ENCODE results near the gene RNF144A. TPM values are rescaled to one million over a fixed set of nuclear protein-coding genes. Genes with fewer than 3 reads are reported as not detected.

RNF144A gene
- total and polyA plus RNA-seq, 2 of the 13 experiments (the other 11 are each of a cell fraction or from before 2014, with no cell fraction given) = 13.9 to 16.5 TPM

DNA sequence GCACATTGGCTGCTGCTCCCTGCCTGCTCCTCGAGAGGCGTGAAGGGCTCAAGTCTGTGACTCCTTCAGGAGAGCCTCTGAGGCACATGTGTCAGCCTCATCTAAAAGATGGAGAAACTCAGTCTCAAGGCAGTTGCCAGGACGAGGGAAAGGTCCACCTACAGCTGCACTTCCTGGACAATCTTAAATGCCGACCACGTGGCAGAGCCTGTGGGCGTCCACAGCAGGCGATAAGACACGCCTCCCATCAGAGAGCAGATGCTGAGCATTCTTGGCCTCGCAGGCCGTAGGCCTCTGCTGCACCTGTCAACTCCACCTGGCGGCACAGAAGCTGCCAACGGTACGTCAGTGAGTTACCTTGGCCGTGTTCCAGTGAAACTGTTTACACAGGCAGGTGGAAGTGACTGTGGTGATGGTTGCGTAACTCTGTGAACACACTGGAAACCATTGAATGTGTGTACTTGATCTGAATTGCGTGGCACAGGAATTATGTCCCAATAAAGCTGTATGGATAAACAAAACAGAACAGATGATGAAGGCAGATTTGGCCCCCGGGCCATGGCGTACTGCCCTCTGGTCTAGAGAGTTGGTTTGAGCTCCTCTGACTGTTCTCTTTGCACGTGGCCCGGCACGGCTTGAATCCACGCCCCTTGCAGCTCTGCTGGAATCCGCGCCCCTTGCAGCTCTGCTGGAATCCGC is 114.5 kb downstream of the RNF144A start (continued):
- TF ChIP-seq MYC (CRISPR knock-in tag; IDR thresholded peaks at IDR 0.05; ENCODE audit: borderline replicate concordance) (peak; percentile 77), NFE2L2 (IDR thresholded peaks at IDR 0.05; ENCODE audit: low read length) (no peak), ZFX (CRISPR knock-in tag; IDR thresholded peaks at IDR 0.05; ENCODE audit: low read depth) (peak; percentile 91), JUNB (CRISPR knock-in tag; IDR thresholded peaks at IDR 0.05; ENCODE audit: borderline replicate concordance) (peak; percentile 78; the same call in 1 of the 2 replicates), FOXC1 (CRISPR knock-in tag; IDR thresholded peaks at IDR 0.05; ENCODE audit: borderline replicate concordance) (no peak; the same call in 1 of the 2 replicates), ZNF558 (CRISPR knock-in tag; IDR thresholded peaks at IDR 0.05; ENCODE audit: borderline replicate concordance) (no peak; the same call in 1 of the 2 replicates), SOX13 (IDR thresholded peaks at IDR 0.05) (peak; percentile 73), SOX13 (CRISPR knock-in tag; conservative IDR thresholded peaks at IDR 0.05 in 1 of 2, IDR thresholded peaks at IDR 0.05 in 1 of 2) (peak in 1 of 2 experiments; percentile 92; a peak in 2 of 4 replicates), NFYC (CRISPR knock-in tag; IDR thresholded peaks at IDR 0.05) (peak; percentile 26; the same call in 1 of the 2 replicates), ZNF121 (CRISPR knock-in tag; IDR thresholded peaks at IDR 0.05) (peak; percentile 72; the same call in 1 of the 2 replicates), HDAC2 (CRISPR knock-in tag; IDR thresholded peaks at IDR 0.05) (peak; percentile 98), ZNF724P (CRISPR knock-in tag; IDR thresholded peaks at IDR 0.05; ENCODE audit: borderline replicate concordance) (no peak), NFIB (CRISPR knock-in tag; IDR thresholded peaks at IDR 0.05; ENCODE audit: borderline replicate concordance) (no peak), KLF12 (CRISPR knock-in tag; IDR thresholded peaks at IDR 0.05; ENCODE audit: borderline replicate concordance) (no peak), PRMT3 (CRISPR knock-in tag; IDR thresholded peaks at IDR 0.05; ENCODE audit: borderline replicate concordance, low read depth) (no peak), MIXL1 (CRISPR knock-in tag; IDR thresholded peaks at IDR 0.05) (peak; percentile 80), ZNF326 (CRISPR knock-in tag; IDR thresholded peaks at IDR 0.05; ENCODE audit: borderline replicate concordance) (no peak), GATAD1 (CRISPR knock-in tag; IDR thresholded peaks at IDR 0.05) (peak; percentile 80)
- TF ChIP-seq, protein P1, sequence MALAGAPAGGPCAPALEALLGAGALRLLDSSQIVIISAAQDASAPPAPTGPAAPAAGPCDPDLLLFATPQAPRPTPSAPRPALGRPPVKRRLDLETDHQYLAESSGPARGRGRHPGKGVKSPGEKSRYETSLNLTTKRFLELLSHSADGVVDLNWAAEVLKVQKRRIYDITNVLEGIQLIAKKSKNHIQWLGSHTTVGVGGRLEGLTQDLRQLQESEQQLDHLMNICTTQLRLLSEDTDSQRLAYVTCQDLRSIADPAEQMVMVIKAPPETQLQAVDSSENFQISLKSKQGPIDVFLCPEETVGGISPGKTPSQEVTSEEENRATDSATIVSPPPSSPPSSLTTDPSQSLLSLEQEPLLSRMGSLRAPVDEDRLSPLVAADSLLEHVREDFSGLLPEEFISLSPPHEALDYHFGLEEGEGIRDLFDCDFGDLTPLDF (CRISPR knock-in tag; IDR thresholded peaks at IDR 0.05) = no peak
- TF ChIP-seq, protein P2, sequence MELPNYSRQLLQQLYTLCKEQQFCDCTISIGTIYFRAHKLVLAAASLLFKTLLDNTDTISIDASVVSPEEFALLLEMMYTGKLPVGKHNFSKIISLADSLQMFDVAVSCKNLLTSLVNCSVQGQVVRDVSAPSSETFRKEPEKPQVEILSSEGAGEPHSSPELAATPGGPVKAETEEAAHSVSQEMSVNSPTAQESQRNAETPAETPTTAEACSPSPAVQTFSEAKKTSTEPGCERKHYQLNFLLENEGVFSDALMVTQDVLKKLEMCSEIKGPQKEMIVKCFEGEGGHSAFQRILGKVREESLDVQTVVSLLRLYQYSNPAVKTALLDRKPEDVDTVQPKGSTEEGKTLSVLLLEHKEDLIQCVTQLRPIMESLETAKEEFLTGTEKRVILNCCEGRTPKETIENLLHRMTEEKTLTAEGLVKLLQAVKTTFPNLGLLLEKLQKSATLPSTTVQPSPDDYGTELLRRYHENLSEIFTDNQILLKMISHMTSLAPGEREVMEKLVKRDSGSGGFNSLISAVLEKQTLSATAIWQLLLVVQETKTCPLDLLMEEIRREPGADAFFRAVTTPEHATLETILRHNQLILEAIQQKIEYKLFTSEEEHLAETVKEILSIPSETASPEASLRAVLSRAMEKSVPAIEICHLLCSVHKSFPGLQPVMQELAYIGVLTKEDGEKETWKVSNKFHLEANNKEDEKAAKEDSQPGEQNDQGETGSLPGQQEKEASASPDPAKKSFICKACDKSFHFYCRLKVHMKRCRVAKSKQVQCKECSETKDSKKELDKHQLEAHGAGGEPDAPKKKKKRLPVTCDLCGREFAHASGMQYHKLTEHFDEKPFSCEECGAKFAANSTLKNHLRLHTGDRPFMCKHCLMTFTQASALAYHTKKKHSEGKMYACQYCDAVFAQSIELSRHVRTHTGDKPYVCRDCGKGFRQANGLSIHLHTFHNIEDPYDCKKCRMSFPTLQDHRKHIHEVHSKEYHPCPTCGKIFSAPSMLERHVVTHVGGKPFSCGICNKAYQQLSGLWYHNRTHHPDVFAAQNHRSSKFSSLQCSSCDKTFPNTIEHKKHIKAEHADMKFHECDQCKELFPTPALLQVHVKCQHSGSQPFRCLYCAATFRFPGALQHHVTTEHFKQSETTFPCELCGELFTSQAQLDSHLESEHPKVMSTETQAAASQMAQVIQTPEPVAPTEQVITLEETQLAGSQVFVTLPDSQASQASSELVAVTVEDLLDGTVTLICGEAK (IDR thresholded peaks at IDR 0.05) = peak; percentile 67
- TF ChIP-seq, protein P2 (CRISPR knock-in tag; IDR thresholded peaks at IDR 0.05) = peak; percentile 97

Data from HepG2 (cell line).